Psoas muscle (tissue), 8 donors: ENCODE measurements around the gene DNHD1. TPM values are rescaled to one million over a fixed set of nuclear protein-coding genes. Genes with fewer than 3 reads are reported as not detected.

Experiments
- ATAC-seq, 4 donors: fragments of 200-7000 bp; cut with Tn5 transposase; one replicate each; pipeline ENCODE4 v1.9.1; 2020; ENCODE audit warnings: moderate library complexity in 3 of 4, mild to moderate bottlenecking in 2 of 4
- DNase-seq, 2 donors: peaks; one replicate each; pipeline ENCODE4 v3.0.0-alpha.2; 2020
- H3K27ac ChIP-seq: fragments of 200-600 bp; one replicate; pipeline ENCODE4 v1.8.0; 2022
- H3K27me3 ChIP-seq, 3 donors: fragments of 200-600 bp in 1 of 3; one replicate each; pipeline versions ENCODE4 v1.6.1 to v1.8.0; 2013 to 2022; ENCODE audit warnings: low read length in 2 of 3, mild to moderate bottlenecking in 2 of 3, moderate library complexity in 1 of 3; ENCODE audit not compliant: insufficient read depth in 3 of 3
- H3K36me3 ChIP-seq, 2 donors: fragments of 200-600 bp in 1 of 2; one replicate each; pipeline versions ENCODE4 v1.6.1 to v1.8.0; 2013 to 2022; ENCODE audit warnings: low read depth in 1 of 2, mild to moderate bottlenecking in 1 of 2, moderate library complexity in 1 of 2; ENCODE audit not compliant: insufficient read depth in 1 of 2
- H3K4me1 ChIP-seq: fragments of 200-600 bp; one replicate; pipeline ENCODE4 v1.8.0; 2022
- H3K4me3 ChIP-seq: fragments of 200-600 bp; one replicate; pipeline ENCODE4 v1.8.0; 2022; ENCODE audit warnings: mild to moderate bottlenecking
- H3K9me3 ChIP-seq: fragments of 200-600 bp; one replicate; pipeline ENCODE4 v1.8.0; 2022
- CTCF ChIP-seq: fragments of 200-600 bp; IDR thresholded peaks from one replicate; pipeline ENCODE4 v1.8.0; 2022; ENCODE audit warnings: antibody characterized with exemption
- WGBS, 3 donors: extraction: QIAGEN DNeasy Blood & Tissue Kit; methylation state at CpG; one replicate each; pipeline versions ENCODE4 v1.1.6 to v1.1.7; 2013; 5-methylcytosine and 5-hydroxymethylcytosine counted together
- intact Hi-C, 2 donors: fragments of 100-400 bp; cut with DNase I; formaldehyde crosslinking; loops; one replicate each; pipeline versions ENCODE4 v1.11.0 to v1.14.2; 2022
- polyA plus RNA-seq, 3 donors: library from polyadenylated mRNA; stranded (reverse); fragments of 200-250 nt; gene quantifications; one replicate each; pipeline ENCODE4 v1.2.3, GENCODE V29; 2013
- total RNA-seq, 4 donors: library from RNA; stranded (reverse); fragmentation: NEBNext Ultra II Directional in 2 of 4; extraction: Animal tissue kit (Norgen Biotek cat#: 25700) in 2 of 4; gene quantifications; one replicate each; pipeline versions ENCODE4 v1.2.1 to v1.2.4, GENCODE V29; 2021 to 2023
- donor health status: healthy with polysubstance abuse.
- donor health status: DM: no; HTN: no; CAD: no; lungs with moderate emphysema.
- donor health status: Bipolar disorder and iron deficiency.
- donor health status: healthy.
- donor health status: DM: yes; HTN: yes; CAD: no.
- donor health status: DM: no; HTN: no; CAD: no.
- donor health status: DM: no; HTN: no; CAD: no.
- donor health status: DM: yes; HTN: yes; CAD: no.

Gene DNHD1
- total and polyA plus RNA-seq, 7 donors = 2.0 to 9.0 (median 3.4) TPM

DNA sequence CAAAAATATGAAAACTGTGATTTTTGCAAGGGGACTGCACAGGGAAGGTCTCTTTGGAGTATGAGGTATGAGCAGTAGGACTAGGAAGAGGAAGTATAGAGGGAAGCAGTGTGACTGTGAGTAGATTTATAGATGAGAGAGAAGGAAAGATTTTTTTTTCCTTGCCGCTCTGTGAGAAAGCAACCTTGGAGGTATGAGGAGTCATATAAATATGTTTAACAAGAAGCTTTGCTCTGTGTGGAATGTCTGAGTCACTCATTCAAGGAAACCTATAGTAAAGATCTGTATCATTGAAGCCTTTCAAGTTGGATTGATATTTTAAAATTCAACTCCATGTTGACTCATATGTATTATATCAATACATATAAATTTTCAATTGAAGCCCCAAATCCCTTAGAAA, 26.2 kb downstream of the DNHD1 start:
- no peaks in the 10 kb centered on the region for H3K27me3 ChIP-seq
- DNase-seq (no peak), ATAC-seq (no peak)
- no peak overlapping the region for H3K4me3 ChIP-seq
- WGBS, 3 donors = 35 to 93% (median 41%) methylated on average over 1 of the region's 1 CpG
- H3K4me1 ChIP-seq = no peaks in the 10 kb centered on the region
- TF ChIP-seq CTCF = no peak
- H3K9me3 ChIP-seq = no peaks in the 10 kb centered on the region
- no peak overlapping the region for H3K27ac ChIP-seq
- H3K36me3 ChIP-seq = peaks cover 6 to 33% of the 10 kb centered on the region in 2 donors
- intact Hi-C loops = no loop called here

- DNase-seq = no peak
- intact Hi-C loops = no loop called here
- Histone ChIP-seq H3K4me3 (no peak overlapping the region), H3K9me3 (no peaks in the 10 kb centered on the region), H3K27ac (no peak overlapping the region), H3K36me3 (peaks cover 6 to 28% of the 10 kb centered on the region in 2 donors), H3K27me3 (no peaks in the 10 kb centered on the region), H3K4me1 (no peaks in the 10 kb centered on the region)
- ATAC-seq = no peak
- 88 to 91% (median 90%) methylated on average over 3 of the region's 3 CpGs for WGBS, 3 donors
- TF ChIP-seq CTCF = no peak
Observed at GRCh38 chr11:6526411-6527135, 29.5 kb downstream of the DNHD1 start.

DNA sequence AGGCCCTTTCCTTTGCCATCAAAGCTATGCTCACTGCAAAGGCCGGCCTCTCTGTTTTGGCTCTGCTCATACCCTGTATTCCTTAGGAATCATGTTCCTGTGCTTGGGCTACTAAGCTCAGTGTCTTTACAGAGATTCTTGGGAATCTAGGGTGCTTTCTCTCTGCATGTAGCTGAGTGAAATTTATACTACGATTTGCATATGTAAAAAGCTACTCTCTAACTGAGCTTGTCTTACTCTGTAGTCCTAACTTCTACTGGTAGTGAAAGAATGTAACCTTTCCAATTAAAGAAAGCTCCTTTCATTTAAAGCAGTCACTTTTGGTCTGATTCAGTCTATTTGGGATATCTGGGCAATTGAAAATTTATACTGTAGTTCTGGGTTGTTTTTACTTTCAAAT, 32.2 kb downstream of the DNHD1 start:
- intact Hi-C loops = no loop called here
- Histone ChIP-seq H3K9me3 (no peaks in the 10 kb centered on the region), H3K27ac (no peak overlapping the region), H3K4me1 (no peaks in the 10 kb centered on the region), H3K36me3 (peaks cover 6 to 35% of the 10 kb centered on the region in 2 donors), H3K27me3 (no peaks in the 10 kb centered on the region), H3K4me3 (no peak overlapping the region)
- no peak for TF ChIP-seq CTCF
- WGBS, 3 donors = 82 to 90% (median 89%) methylated on average over 2 of the region's 2 CpGs
- ATAC-seq (no peak), DNase-seq (no peak)

- H3K4me1 ChIP-seq = no peaks in the 10 kb centered on the region
- H3K27ac ChIP-seq = no peak overlapping the region
- H3K36me3 ChIP-seq = peaks cover 6 to 38% of the 10 kb centered on the region in 2 donors
- intact Hi-C loops = loop anchor here (1.0 to 5.0 kb wide), 5 partner anchors 71 to 176 kb away; partner anchors contain the start of genes MRPL17 (in 2 of the 2), ILK (in 1 of the 2) and RRP8 (in 1 of the 2)
- no peak overlapping the region for H3K4me3 ChIP-seq
- 88 to 95% (median 92%) methylated on average over 2 of the region's 2 CpGs for WGBS, 3 donors
- no peaks in the 10 kb centered on the region for H3K9me3 ChIP-seq
- H3K27me3 ChIP-seq = no peaks in the 10 kb centered on the region
- TF ChIP-seq CTCF = no peak
- no peak for DNase-seq
- peak in 1 of 4 donors; percentile 22 for ATAC-seq
Observed at GRCh38 chr11:6530848-6531247, 33.8 kb downstream of the DNHD1 start.
